DMS153 treated with DMSO at 0.1 percent for 48 hours (cell line): Measurements from ENCODE around the gene CALN1.

Source experiments
- DNase-seq: peaks from one replicate; lab custom pipeline; 2025; ENCODE audit not compliant: unreplicated experiment; lab: John Stamatoyannopoulos, UW

CALN1 gene

DNA sequence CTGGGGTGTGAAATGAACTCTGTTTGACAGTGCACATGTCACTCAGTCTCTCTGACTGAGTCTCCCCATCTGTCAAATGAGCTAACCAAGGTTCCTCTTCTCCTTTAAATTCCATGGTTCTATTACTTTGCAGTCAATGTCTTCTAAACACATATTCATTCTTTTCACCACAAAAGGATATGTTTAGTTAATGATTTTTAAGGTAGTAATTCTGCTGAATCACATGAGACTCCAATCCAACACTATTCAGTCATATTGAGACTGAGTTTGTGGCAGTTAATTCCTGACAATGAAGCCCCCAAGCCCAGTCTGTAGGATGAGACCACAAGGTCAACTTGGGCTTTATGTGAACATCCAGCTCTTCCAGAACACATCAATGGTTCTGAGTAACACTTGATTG lies 85.3 kb downstream of the CALN1 start:
- no peak for DNase-seq

DNA sequence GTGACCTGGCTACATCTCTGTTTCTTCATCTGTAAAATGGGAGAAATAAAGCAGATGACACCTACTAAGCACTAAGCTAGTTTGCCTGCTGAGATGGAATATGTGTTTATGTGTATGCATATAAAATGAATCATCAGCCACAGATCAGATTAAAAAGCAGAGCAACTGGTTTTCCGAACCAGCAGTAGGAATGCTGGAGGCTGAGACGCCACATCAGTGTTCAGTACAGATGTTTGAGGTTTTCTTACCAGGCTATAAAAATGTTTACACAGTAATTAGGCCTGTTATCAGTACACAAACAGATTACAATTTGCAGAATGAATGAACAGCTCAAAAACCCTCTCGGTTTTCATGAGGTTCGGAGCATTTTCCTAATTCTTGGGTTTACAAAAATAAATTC lies 85.8 kb downstream of the CALN1 start:
- no peak for DNase-seq

DNA sequence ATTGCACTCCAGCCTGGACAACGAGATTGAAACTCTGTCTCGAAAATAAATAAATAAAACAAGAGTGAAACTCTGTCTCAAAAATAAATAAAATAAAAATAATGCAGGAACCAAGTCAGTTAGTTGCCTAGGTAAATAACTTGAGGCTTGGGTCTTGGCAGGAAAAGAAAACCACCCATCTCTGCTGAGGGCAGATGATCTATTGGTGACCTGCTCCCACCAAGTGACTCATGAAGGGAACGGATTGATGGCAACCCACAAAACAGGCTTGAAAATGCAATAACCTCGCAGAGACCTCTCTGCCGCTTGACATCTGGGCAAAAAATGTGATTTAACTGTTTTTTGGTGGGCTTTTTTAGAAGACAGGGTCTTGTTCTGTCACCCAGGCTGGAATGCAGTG lies 86.6 kb downstream of the CALN1 start:
- no peak for DNase-seq

DNA sequence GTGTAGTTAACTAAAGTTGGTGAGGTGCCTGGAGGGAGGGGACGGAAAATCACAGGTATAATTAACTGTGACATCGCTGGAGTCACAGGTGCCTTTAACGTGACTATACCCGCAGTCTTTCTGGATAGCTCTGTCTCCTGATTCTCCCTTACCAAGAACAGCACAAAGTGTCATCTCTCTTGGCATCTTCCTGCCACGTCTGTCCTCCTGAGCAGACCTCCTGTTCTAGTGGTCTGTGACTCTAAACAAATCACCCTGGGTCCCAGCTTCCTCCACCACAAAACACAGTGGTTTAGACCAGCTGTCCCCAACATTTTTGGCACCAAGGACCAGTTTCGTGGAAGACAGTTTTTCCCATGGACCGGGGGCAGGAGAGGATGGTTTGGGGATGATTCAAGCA lies 90.5 kb downstream of the CALN1 start:
- no peak for DNase-seq

DNA sequence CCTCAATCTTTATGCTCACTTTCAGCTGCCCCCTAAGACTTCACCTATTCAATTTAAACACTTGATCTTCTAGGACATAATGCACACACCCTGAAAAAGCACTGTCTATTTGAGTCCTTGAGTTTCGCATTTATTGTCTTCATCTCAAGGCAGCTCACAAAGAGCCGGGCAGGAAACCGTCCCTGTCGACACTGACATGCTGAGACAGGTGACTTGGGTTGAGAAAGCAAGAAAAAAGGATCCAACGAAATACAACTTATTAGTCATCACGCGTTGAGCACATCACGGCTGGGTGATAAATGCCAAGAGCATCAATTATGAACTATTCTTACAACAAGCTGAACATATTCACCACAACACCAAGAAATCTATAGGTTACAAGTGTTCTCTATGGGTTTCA lies 91.1 kb downstream of the CALN1 start:
- DNase-seq, result no peak

DNA sequence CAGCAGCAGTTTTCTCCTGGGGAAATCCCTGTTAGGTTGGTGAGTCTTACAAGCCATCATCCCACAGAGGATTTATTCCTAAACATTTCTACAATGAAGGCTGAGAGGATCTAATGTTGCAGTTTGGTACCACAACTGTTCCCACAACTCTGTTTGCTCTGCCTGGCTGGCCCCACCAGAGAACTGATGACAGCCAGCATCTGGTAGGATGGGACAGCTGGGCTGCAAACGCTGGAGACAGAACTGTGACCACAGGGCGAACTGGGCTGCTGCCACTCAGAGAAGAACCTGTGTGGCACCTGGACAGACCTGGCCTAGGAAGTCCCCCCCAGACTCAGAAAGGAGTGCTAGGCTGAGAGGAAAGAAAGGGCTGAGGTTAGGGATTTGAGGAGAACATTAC lies 94.8 kb downstream of the CALN1 start:
- no peak for DNase-seq

DNA sequence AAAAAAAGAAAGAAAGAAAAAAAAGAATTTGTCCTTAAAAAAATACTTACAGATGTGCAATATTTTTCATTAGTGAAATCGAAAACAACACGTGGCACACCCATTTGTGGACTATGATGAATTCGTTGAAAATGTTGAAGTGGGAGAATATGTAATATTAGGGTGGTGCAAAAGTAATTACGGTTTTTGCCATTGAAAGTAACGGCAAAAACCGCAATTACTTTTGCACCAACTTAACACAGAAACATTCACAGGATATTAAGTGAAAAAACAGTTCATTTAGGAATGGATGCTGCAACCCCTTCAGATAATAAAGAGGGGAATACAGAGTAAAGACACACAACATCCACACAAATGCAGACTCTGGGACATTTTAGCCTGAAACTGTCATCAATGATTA lies 96.0 kb downstream of the CALN1 start:
- no peak for DNase-seq

DNA sequence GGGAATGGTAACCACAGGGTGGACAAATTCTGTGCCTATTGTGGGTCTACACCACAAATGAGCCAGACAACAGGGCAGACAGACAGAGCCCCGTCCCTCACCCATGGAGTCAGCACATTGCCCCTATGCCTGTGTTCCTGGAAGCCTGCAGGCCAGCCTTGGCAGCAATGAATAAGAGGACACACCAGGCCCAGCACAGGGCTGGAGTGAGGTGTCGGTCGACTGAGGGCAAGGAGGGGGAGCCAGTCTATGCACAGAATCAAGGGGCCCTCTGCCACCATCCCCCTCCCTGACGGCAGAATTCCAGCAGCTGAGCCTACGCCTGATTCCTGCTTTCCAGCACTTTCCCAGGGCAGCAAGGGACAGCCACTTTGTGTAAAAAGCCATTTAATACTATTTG lies 98.2 kb downstream of the CALN1 start:
- no peak for DNase-seq

DNA sequence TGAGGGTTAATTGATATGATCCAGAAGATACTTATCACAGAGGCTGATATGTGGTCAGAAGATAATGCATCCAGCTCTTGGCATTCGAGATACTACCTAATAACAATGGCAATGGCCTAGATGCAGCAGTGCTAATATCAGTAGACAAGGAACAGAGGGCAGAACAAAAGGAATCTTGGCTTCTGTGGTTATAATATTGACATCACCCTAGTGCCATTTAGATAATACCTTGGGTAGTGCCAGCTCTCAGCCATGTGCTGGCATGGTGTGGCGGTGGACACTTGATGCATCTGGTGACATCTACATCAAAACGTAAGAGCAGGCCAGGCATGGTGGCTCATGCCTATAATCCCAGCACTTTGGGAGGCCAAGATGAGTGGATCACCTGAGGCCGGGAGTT lies 101.8 kb downstream of the CALN1 start:
- no peak for DNase-seq

DNA sequence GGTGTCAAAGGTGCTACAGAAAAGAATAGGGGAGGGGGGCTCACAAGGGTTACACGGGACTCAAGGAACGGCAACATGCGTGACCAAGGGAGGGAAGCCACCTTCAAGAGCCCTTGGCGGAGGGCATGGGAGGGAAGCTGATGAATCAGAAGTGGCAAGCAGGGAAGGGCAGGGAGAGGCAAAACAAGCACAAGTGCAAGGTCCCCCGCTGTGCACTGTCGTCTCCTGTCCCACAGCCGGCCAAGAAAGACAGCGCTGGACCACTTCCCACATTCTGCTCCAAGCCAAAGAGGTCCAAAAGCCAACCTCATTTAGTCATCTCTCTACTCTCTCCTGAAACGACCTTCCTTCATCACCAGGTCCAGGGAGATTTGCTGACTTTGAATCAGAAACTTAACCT lies 102.7 kb downstream of the CALN1 start:
- no peak for DNase-seq

DNA sequence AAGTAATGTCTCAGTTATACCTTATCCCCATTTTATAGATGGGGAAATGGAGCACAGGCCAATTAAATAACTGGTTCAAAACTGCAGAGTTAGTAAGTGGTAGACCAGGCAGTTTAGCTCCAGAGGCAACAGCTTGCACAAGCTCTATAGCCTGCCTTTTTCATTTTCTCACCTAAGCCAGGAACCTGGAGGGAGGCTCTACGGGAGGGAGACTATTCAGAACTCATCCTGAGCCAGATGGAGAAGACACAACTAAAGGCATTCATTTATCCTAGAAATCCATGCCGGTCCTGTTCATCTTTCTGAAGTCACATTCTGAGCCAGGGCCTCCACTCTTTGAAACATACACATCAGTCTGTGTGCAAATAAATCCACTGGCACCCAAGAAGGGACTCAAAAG lies 103.2 kb downstream of the CALN1 start:
- DNase-seq, result no peak

DNA sequence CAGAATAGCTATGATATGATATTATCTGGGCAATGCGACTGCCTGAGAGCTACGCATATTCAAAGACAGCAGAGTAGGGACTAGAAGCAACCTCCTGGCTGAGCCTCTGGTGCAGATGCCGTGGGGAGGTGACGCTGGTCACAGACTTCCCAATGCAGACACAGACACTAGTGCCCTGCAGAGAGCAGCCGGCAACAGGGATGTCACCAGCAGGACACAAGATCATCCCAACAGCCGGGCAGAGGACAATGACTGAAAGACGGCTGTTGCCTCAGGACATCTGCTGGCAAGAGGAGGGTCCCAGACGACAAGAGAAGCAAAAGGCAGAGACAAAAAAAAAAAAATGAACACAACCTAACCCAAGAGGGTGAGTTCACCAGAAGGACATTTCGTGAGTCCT lies 104.6 kb downstream of the CALN1 start:
- no peak for DNase-seq

DNA sequence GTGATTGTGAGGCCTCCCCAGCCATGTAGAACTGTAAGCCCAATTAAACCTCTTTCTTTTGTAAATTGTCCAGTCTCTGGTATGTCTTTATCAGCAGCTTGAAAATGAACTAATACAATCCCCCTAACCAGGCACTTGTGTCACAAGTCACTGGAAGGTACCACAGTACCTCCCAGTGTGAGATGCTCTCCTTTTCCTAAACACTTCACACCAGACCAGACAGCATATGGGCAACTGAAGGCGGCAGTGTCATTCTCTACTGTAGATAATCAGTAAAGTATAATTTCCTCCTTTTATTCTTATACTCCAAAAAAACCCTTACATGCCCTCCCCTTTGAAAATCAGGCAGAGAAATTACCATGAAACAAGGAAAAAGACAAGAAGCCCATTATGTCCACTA lies 113.2 kb downstream of the CALN1 start:
- DNase-seq, result no peak

DNA sequence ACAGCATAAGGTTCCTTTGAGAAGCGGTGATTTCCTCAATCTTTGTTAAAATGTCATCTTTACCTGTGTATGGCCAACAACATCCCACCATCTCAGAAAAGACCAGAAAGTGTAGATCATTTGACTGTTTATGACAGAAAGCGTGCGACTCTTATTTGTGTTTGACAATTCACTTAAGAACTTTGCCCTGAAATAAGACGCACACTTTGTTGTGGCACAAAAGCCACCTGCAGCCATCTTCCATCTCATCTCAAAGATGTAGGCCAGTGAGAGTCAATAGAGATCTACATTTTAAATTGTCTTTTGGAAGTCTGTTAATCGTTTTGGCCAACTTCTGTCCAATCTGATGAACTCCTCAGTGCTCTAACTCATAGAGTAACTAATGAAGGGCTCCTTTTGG lies 114.0 kb downstream of the CALN1 start:
- no peak for DNase-seq

DNA sequence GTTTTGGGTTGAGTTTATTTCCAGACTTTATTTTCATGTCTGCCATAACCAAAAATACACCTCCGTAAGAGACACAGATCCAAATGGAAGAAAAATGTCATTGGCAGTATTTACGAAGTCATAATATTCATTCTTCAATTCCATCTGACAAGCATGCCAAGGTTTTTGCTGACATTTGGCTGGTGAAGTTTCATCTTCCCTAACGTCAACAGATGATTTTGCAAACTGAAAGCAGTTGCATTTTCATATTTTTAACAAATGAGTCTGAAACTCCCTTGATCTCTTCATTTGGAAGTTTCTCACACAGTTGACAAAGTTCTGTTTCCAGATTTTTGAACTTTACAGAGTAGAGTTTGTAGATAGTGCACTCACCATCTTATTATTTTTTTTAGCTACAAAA lies 114.5 kb downstream of the CALN1 start:
- DNase-seq, result no peak

DNA sequence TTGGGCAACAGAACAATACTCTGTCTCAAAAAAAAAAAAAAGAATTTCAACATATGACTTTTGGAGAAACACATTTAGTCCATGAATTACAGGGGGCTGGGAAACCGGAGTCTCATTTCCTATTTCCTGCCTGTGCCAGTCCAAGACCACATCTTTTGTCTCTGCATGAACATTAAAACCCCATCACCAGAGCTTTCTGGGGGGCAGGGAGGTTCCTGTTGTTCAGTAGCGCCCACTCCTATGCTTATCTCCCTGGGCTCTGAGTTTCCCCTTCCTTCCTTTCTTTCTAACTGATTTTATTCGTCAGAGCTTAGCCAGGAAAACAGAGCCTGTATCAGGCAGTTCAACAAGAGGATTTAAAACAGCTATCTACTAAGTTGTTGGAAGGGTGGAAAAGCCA lies 119.3 kb downstream of the CALN1 start:
- no peak for DNase-seq

DNA sequence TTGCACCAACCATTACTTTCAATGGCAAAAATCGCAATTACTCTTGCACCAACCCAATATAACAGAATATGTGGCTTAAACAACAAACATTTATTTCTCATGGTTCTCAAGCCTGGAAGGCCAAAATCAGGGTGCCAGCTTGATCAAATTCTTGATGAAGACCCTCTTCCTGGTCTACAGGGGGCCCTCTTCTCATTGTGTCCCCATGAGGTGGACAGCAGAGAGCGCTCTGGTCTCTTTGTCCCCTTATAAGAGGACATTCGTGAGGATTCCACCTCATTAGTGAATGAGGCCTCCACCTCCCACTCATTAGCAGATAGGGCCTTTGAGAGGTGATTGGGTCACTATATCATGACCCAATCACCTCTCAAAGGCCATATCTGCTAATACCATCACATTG lies 120.0 kb downstream of the CALN1 start:
- DNase-seq, result no peak

DNA sequence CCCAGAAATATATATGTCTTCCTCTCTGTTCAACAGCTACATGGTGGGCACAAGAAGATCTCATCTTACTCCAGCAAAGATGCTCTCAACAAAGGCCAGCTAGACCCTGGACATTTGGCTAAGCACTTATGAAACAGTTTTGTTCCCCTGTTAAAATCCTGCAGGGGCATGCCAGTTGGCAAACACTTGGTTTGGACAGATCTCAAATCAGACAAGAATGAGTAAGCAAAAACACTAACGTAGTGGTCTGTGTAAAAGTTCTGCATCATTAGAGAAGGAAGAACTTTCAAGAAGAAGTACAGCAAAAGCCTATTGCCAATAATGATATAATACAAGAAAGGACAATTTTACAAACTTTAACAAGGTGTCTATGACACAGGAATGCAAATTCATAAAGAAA lies 125.6 kb downstream of the CALN1 start:
- DNase-seq, result no peak

DNA sequence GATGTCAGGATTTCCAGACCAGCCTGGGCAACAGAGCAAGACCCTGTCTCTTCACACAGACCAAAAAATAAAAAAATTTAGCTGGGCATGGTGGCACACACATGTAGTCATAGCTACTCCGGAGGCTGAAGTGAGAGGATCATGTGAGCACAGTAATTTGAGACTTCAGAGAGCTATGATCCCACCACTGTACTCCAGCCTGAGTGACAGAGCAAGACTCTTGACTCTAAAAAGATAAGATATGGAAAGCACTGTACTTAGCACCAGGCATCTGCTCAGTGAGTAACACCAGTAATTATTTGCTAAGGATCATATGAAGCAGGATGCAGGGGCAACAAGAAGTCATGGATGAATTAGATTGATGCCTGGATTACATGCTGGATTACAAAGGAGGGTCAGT lies 128.8 kb downstream of the CALN1 start:
- DNase-seq, result no peak

DNA sequence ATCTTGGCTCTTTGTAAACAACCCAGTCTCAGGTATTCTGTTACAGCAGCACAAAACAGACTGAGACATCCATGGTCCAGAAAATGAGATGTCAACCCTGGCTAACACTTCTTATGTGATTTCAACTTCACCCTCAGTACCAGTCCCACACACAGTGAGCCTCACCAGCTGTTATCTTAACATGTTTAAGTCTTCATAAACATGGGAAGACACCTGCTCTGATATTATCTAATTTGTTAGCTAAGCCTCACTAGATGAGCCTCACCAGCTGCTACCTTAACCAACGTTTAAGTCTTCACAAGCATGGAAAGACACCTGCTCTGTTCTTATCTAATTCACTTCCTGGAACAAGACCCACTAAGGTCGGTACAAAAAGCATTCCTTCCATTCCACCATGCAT lies 130.8 kb downstream of the CALN1 start:
- no peak for DNase-seq

DNA sequence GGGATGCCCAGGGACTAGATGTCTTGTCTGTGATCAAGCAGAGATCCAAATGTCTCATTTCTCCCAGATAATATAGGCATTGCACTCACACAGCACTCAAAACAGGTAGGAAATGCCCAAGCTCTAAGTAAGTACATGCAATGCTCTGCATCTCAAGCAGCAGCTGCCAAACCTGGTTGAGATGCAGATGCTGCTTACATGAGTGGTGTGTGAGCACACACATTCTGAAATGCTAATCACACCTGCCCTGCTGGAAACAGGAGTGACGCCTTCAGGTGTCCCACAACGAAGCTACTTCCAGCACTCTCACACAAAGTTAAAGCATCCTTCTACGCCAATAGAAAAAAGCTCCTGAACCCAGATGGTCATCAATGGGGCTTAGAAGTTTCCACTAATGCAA lies 132.9 kb downstream of the CALN1 start:
- DNase-seq, result no peak

DNA sequence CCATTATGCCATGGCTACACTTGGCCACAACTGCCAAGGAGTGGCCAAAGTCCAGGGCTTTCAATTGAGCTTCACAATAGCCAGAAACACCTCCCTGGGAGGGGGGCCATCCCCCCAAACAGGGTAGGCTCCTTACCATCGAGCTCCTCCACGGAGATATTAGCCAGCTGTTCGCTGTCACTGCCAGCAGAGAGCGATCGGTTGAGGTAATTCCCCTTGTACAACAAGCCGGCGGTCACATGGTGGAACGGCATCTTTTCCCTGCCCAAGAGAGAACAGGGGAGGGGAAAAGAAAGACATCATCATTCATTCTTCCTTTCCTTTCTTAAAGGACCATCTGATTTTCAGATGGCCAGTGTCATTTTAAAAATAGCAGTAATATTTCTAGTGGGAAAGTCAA lies 133.6 kb downstream of the CALN1 start:
- no peak for DNase-seq

DNA sequence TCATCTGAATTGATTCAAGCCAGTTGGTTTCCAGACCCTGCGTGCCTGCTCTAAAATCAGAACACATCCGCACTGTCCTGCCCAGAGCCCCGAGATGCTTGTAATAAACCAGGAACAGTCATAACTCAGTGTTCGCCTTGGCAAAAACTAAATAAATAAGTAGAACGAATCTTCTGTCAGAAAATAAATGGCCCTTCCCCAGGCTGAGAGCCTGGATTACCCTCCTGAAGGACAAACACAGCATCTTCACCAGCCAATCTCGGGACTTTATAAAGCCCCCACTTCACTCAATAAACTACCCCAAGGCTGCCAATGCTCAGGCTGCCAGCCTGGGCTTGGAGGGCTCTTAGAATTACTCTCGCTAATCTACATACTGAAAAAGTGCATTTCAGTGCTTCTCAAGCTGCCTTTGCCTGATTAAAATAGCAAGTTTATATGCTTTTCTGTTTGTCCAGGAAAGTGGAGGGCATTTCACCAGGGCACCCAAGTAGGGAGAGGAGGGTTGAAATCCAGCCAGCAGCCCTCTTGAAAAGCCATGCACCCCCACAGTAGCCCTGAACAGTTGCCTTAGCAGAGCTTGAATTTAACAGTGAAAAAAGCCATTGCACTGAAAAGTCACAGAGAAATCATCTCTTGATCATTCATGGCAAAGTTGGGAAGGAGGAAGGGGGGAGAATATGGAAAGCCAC lies 136.6 kb downstream of the CALN1 start:
- no peak for DNase-seq

DNA sequence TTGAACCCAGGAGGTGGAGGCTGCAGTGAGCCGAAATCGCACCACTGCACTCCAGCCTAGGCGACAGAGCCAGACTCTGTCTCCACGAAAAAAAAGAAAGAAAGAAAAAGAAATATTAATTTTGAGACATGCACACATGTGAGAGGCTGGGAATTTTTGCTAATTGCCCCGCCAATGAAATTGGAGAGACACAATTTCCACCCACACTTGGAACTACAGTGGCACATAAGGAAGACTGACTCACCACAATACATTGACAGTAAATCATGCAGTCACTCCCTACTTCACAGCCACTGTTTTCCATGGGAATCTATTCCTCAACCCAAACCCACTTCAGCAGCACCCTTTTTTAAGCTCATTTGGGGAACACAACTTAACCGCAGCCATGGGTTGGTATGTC lies 139.7 kb downstream of the CALN1 start:
- DNase-seq, result no peak
